HepG2 (cell line): ENCODE data around the gene TM4SF20. TPM values are rescaled to one million over a fixed set of nuclear protein-coding genes. Genes with fewer than 3 reads are reported as not detected.

Experiments
- ATAC-seq: fragments of 200-7000 bp; cut with Tn5 transposase; 3 replicates; pipeline ENCODE4 v1.9.1; 2020; ENCODE audit warnings: mild to moderate bottlenecking, moderate library complexity
- BruUV-seq: library from RNA; stranded (reverse); fragments of 400-500 nt; replicated peaks from 2 replicates; lab custom pipeline; 2021; lab: Mats Ljungman, UMichigan
- CTCF ChIA-PET: fragments of 300-600 bp; formaldehyde crosslinking; extraction: SDS; loops from one replicate; lab custom pipeline; 2021; ENCODE audit warnings: low total read pairs, inconsistent platforms, low intra/inter-chr PET ratio; lab: Yijun Ruan, JAX
- POLR2A ChIA-PET: fragments of 350-600 bp; sonication (Branson Sonifier 250); formaldehyde crosslinking; loops from one replicate; lab custom pipeline; 2020; ENCODE audit warnings: antibody characterized with exemption, inconsistent platforms; lab: Yijun Ruan, JAX
- DNase-seq: peaks from one replicate; pipeline ENCODE4 v3.0.0-alpha.2; 2015; ENCODE audit warnings: low spot score
- FAIRE-seq: peaks from 3 replicates; lab custom pipeline; 2011; peaks lifted over from hg19 to GRCh38; lab: Jason Lieb, UNC
- H2AFZ ChIP-seq: one replicate; pipeline ENCODE4 v1.6.1; 2011; ENCODE audit warnings: low read length, inconsistent platforms
- H3K27ac ChIP-seq: fragments of 300-600 bp; 3 replicates; pipeline ENCODE4 v1.8.0; 2011; ENCODE audit warnings: mixed run types, mild to moderate bottlenecking, mixed read lengths, low read length, inconsistent platforms; ENCODE audit not compliant: insufficient read depth; ENCODE audit errors: extremely low read length
- H3K27me3 ChIP-seq, 2 experiments: fragments of 200-600 bp in 1 of 2; 2 replicates in 1 of 2; 3 replicates in 1 of 2; pipeline versions ENCODE4 v1.6.0 to v1.8.0; 2011; ENCODE audit warnings: low read length in 2 of 2, mild to moderate bottlenecking in 2 of 2, moderate library complexity in 2 of 2, inconsistent platforms in 1 of 2; ENCODE audit not compliant: insufficient read depth in 2 of 2, control insufficient read depth in 1 of 2
- H3K36me3 ChIP-seq, 2 experiments: fragments of 200-600 bp in 1 of 2; replicated peaks in 1 of 2; 2 replicates in 1 of 2; 3 replicates in 1 of 2; pipeline versions ENCODE4 v1.5.1 to v1.8.0; 2011; ENCODE audit warnings: low read length in 2 of 2, inconsistent platforms in 1 of 2; ENCODE audit not compliant: insufficient read depth in 2 of 2, control insufficient read depth in 1 of 2
- H3K4me1 ChIP-seq: 2 replicates; pipeline ENCODE4 v1.5.1; 2012; ENCODE audit warnings: low read length, inconsistent platforms; ENCODE audit not compliant: insufficient read depth
- H3K4me2 ChIP-seq: 2 replicates; pipeline ENCODE4 v1.6.0; 2011; ENCODE audit warnings: low read depth, low read length, inconsistent platforms
- H3K4me3 ChIP-seq, 3 experiments: fragments of 200-600 bp in 1 of 3; sonication (generic), shearing (Covaris generic) in 1 of 3; replicated peaks in 1 of 3; 2 replicates each; pipeline ENCODE4 v1.5.1; 2011 to 2016; ENCODE audit warnings: low read length in 3 of 3, inconsistent platforms in 2 of 3, low read depth in 2 of 3, mild to moderate bottlenecking in 2 of 3, control low read depth in 1 of 3, mixed read lengths in 1 of 3; ENCODE audit not compliant: insufficient read depth in 1 of 3
- H3K79me2 ChIP-seq: one replicate; pipeline ENCODE4 v1.6.1; 2011; ENCODE audit warnings: low read length, inconsistent platforms; ENCODE audit not compliant: insufficient read depth
- H3K9ac ChIP-seq: 2 replicates; pipeline ENCODE4 v1.6.0; 2011; ENCODE audit warnings: mild to moderate bottlenecking, low read depth, low read length, inconsistent platforms; ENCODE audit not compliant: insufficient read depth
- H3K9me3 ChIP-seq: 2 replicates; pipeline ENCODE4 v1.5.1; 2012; ENCODE audit warnings: mild to moderate bottlenecking, low read length
- H4K20me1 ChIP-seq: 2 replicates; pipeline ENCODE4 v1.6.0; 2011; ENCODE audit warnings: inconsistent platforms, mild to moderate bottlenecking, low read length, moderate library complexity; ENCODE audit not compliant: insufficient read depth
- ATF7 ChIP-seq, 2 experiments: fragments of 450-650 bp in 1 of 2; sonication (generic) in 1 of 2; formaldehyde crosslinking in 1 of 2; IDR thresholded peaks; 2 replicates each; pipeline versions ENCODE4 v1.4.0 to v1.6.1; 2016 to 2020; ENCODE audit warnings: antibody characterized with exemption in 1 of 2, mild to moderate bottlenecking in 1 of 2, missing genetic modification reagents in 1 of 2
- CEBPB ChIP-seq: IDR thresholded peaks from 2 replicates; pipeline ENCODE4 v1.6.1; 2011; ENCODE audit warnings: low read depth, low read length, improper control_type of control experiment, borderline replicate concordance
- ZNF501 ChIP-seq: sonication (generic); formaldehyde crosslinking; IDR thresholded peaks from 2 replicates; pipeline ENCODE4 v1.5.1; 2020; ENCODE audit warnings: mild to moderate bottlenecking, moderate library complexity, missing genetic modification reagents
- ZNF776 ChIP-seq: sonication (generic); formaldehyde crosslinking; IDR thresholded peaks from 2 replicates; pipeline ENCODE4 v1.4.0; 2020; ENCODE audit warnings: mild to moderate bottlenecking, missing genetic modification reagents
- WGBS: methylation state at CpG from one replicate; pipeline ENCODE4 v1.1.6; 2017; ENCODE audit warnings: low lambda C conversion rate; 5-methylcytosine and 5-hydroxymethylcytosine counted together
- in situ Hi-C: cut with HindIII; loops from 2 replicates; pipeline ENCODE4 v1.10.0; 2017; ENCODE audit warnings: low pct_unique_long_range_greater_than_20kb; ENCODE audit not compliant: extremely low pct_ligation_motif_present
- intact Hi-C: fragments of 100-400 bp; cut with micrococcal nuclease; formaldehyde crosslinking; loops from one replicate; pipeline ENCODE4 v1.10.0; 2022; ENCODE audit not compliant: unreplicated experiment
- polyA plus RNA-seq, 8 experiments: library from polyadenylated mRNA; depleted of rRNA in 3 of 8; stranded (reverse) in 7 of 8; unstranded in 1 of 8; fragments of >200 nt; fragmentation: Illumina TruSeq in 4 of 8; extraction: Trizol in 4 of 8; gene quantifications; 2 replicates each; pipeline versions ENCODE4 v1.2.1 to v1.2.3, GENCODE V29; 2011 to 2016; ENCODE audit warnings: low read depth in 4 of 8, missing spikeins in 1 of 8, mixed read lengths in 1 of 8; ENCODE audit not compliant: insufficient read depth in 1 of 8
- total RNA-seq, 5 experiments: library from RNA; depleted of rRNA; stranded (reverse); fragments of >200 nt; fragmentation: Illumina TruSeq; extraction: Trizol; gene quantifications; 2 replicates each; pipeline ENCODE4 v1.2.3, GENCODE V29; 2016; ENCODE audit warnings: low read depth in 1 of 5

Gene TM4SF20
- total and polyA plus RNA-seq, 2 of the 13 experiments (the other 11 are each of a cell fraction or from before 2014, with no cell fraction given), result not detected

GRCh38 chr2:227378371-227378782, 729 bp downstream of the TM4SF20 start:
- ATAC-seq, result no peak
- intact Hi-C loops (no loop called here), in situ Hi-C loops (no loop called here)
- no peak overlapping the region for H3K9ac ChIP-seq
- CTCF ChIA-PET, result no interaction called here
- POLR2A ChIA-PET, result no interaction called here
- no peaks in the 10 kb centered on the region for H3K9me3 ChIP-seq
- H3K4me2 ChIP-seq, result no peak overlapping the region
- 0 out of 5 replicates have a peak, but pooled peaks cover 0 to 4% of the 10 kb centered on the region in 2 experiments for H3K27me3 ChIP-seq
- H3K27ac ChIP-seq, result no peak overlapping the region
- TF ChIP-seq CEBPB (peak; percentile 27; the same call in 1 of the 2 replicates), ZNF776 (no peak)
- H3K36me3 ChIP-seq, result no peaks in the 10 kb centered on the region
- H3K4me1 ChIP-seq, result no peaks in the 10 kb centered on the region
- 23% methylated on average over 4 of the region's 4 CpGs for WGBS
- no peak overlapping the region for H3K4me3 ChIP-seq
- H4K20me1 ChIP-seq, result no peaks in the 10 kb centered on the region
- H3K79me2 ChIP-seq, result no peaks in the 10 kb centered on the region
- no peak overlapping the region for H2AFZ ChIP-seq
- FAIRE-seq, result no peak
- DNase-seq, result no peak
- BruUV-seq, result no TSS peak

DNA sequence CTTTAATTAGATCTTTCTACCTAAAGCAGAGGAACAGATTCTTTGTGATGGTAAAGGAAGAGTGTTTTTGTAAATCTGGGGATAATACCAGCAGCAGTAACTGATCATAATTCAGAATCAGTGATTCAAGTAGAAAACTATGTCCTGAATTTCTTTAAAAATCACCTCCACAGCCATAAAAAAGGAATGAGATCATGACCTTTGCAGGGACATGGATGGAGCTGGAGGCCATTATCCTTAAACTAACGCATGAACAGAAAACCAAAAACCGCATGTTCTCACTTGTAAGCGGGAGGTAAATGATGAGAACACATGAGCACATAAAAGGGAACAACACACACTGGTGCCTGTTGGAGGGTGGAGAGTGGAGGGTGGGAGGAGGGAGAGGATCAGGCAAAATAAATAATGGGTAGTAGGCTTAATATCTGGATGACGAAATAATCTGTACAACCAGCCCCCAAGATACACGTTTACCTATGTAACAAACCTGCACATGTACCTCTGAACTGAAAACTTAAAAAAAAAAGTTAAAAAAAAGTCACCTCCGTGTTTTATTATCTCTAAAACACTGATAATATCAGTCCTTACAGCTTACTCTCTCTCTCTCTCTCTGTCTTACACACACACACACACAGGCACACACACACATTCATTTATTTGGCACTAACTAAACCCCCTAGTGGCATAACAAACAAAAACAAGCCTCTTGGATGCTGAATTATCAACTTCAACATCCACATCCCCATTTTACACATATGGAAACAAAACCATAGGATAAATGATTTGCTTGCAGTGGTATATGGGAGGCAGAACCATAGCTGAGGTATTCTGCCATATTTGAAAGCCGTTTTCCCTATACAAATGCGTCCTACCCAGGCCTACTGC, 1.4 kb downstream of the TM4SF20 start:
- FAIRE-seq (no peak), ATAC-seq (peak; percentile 35; the same call in 2 of the 3 replicates), DNase-seq (no peak)
- TF ChIP-seq ATF7 (IDR thresholded peaks at IDR 0.05), result peak; percentile 49; the same call in 1 of the 2 replicates
- no peak for TF ChIP-seq ATF7 (CRISPR knock-in tag; IDR thresholded peaks at IDR 0.05)
- TF ChIP-seq ZNF501 (CRISPR knock-in tag), result no peak
- WGBS, result 38% methylated on average over 8 of the region's 8 CpGs
- ChIA-PET POLR2A (no interaction called here), CTCF (no interaction called here)
- Histone ChIP-seq H3K79me2 (no peaks in the 10 kb centered on the region), H3K9me3 (no peaks in the 10 kb centered on the region), H3K9ac (no peak overlapping the region), H3K36me3 (no peaks in the 10 kb centered on the region), H2AFZ (no peak overlapping the region), H3K4me3 (no peak overlapping the region), H3K27ac (no peak overlapping the region), H3K4me2 (no peak overlapping the region), H4K20me1 (no peaks in the 10 kb centered on the region), H3K27me3 (0 out of 5 replicates have a peak, but pooled peaks cover 0 to 4% of the 10 kb centered on the region in 2 experiments), H3K4me1 (no peaks in the 10 kb centered on the region)
- in situ Hi-C loops, result no loop called here
- no TSS peak for BruUV-seq
- intact Hi-C loops, result no loop called here
